Inflammatory macrophage (primary cell): ENCODE results near the gene ADSS1.
A peak's percentile ranks its signal among the peaks of the same experiment; 100 is the strongest.

Source experiments
- DNase-seq, 2 donors: peaks; one replicate each; pipeline ENCODE4 v3.0.0-alpha.2; 2020 to 2022
- total RNA-seq, 18 experiments: gene quantifications; one replicate each; lab custom pipeline; 2026; ENCODE audit warnings: mixed read lengths in 6 of 18, inconsistent platforms in 2 of 18; lab: John Stamatoyannopoulos, UW

The ADSS1 gene
- 0.12 to 2.7 (median 0.69) reads per million in 18 experiments for total RNA-seq

GRCh38 chr14:104723651-104724406 lies at the start of gene ADSS1:
ADSS1 (plus strand) TSS chr14:104724229; CDS start chr14:104724271, 42 bp downstream.
- peak; percentile 38 to 66 for DNase-seq

GRCh38 chr14:104675447-104675846 lies 48.6 kb upstream of the ADSS1 start:
- no peak for DNase-seq

GRCh38 chr14:104676130-104676693 lies 47.8 kb upstream of the ADSS1 start:
- DNase-seq: no peak

- peak in 1 of 2 donors; percentile 12 for DNase-seq
Measured at GRCh38 chr14:104676694-104677511, 47.1 kb upstream of the ADSS1 start.

- DNase-seq: peak; percentile 84 to 89
Measured at GRCh38 chr14:104677512-104678332, 46.3 kb upstream of the ADSS1 start.

- DNase-seq: no peak
Measured at GRCh38 chr14:104678346-104678745, 45.7 kb upstream of the ADSS1 start.

- DNase-seq: no peak
Measured at GRCh38 chr14:104678901-104679705, 44.9 kb upstream of the ADSS1 start.

GRCh38 chr14:104680056-104680805 lies 43.8 kb upstream of the ADSS1 start:
- peak; percentile 23 to 65 for DNase-seq

- peak; percentile 75 to 85 for DNase-seq
Measured at GRCh38 chr14:104680806-104681688, 43.0 kb upstream of the ADSS1 start.

GRCh38 chr14:104681689-104682074 lies 42.3 kb upstream of the ADSS1 start:
- no peak for DNase-seq

- DNase-seq: no peak
Measured at GRCh38 chr14:104682107-104682593, 41.9 kb upstream of the ADSS1 start.

GRCh38 chr14:104683653-104684448 lies 40.2 kb upstream of the ADSS1 start:
- no peak for DNase-seq

- DNase-seq: no peak
Measured at GRCh38 chr14:104684449-104684821, 39.6 kb upstream of the ADSS1 start.

- DNase-seq: no peak
Measured at GRCh38 chr14:104685216-104685997, 38.6 kb upstream of the ADSS1 start.

- no peak for DNase-seq
Measured at GRCh38 chr14:104685998-104686610, 37.9 kb upstream of the ADSS1 start.

GRCh38 chr14:104686624-104687517 lies 37.2 kb upstream of the ADSS1 start:
- no peak for DNase-seq
